GM12878 (cell line): ENCODE data around the gene TRIM71. TPM values are rescaled to one million over a fixed set of nuclear protein-coding genes. Genes with fewer than 3 reads are reported as not detected.

ENCODE experiments used
- MTA2 ChIP-seq: fragments of 450-650 bp; IDR thresholded peaks from 2 replicates; pipeline ENCODE4 v1.6.1; 2016; ENCODE audit warnings: low read depth, mild to moderate bottlenecking, moderate library complexity
- PAX8 ChIP-seq: fragments of 450-650 bp; IDR thresholded peaks from 2 replicates; pipeline ENCODE4 v1.6.1; 2017; ENCODE audit warnings: mild to moderate bottlenecking, moderate library complexity
- RELB ChIP-seq: fragments of 450-650 bp; IDR thresholded peaks from 2 replicates; pipeline ENCODE4 v1.6.1; 2017; ENCODE audit warnings: low read depth, mild to moderate bottlenecking, moderate library complexity
- SREBF2 ChIP-seq: IDR thresholded peaks from 2 replicates; pipeline ENCODE4 v1.6.1; 2012; ENCODE audit warnings: mild to moderate bottlenecking, low read length
- TCF7 ChIP-seq: IDR thresholded peaks from 2 replicates; pipeline ENCODE4 v1.6.1; 2014; ENCODE audit warnings: antibody characterized with exemption, borderline replicate concordance
- ZNF687 ChIP-seq: fragments of 450-650 bp; IDR thresholded peaks from 2 replicates; pipeline ENCODE4 v1.6.1; 2017; ENCODE audit warnings: mild to moderate bottlenecking, moderate library complexity
- polyA plus RNA-seq, 11 experiments: library from polyadenylated mRNA; depleted of rRNA in 4 of 11; unstranded in 6 of 11; stranded (reverse) in 5 of 11; fragments of >200 nt; fragmentation: Nextera tagmentation in 4 of 11; fragmentation: Illumina TruSeq in 1 of 11; extraction: Ambion mirVana in 4 of 11; extraction: Trizol in 1 of 11; gene quantifications; 1 replicate in 1 of 11; 2 replicates in 10 of 11; pipeline versions ENCODE4 v1.2.1 to v1.2.3, GENCODE V29; 2011 to 2016; ENCODE audit warnings: inconsistent platforms in 2 of 11, missing spikeins in 2 of 11, low read depth in 1 of 11
- total RNA-seq, 4 experiments: library from RNA; depleted of rRNA in 3 of 4; stranded (reverse); fragments of >200 nt in 3 of 4; fragmentation: Illumina TruSeq in 1 of 4; extraction: Trizol in 1 of 4; gene quantifications; 2 replicates each; pipeline versions ENCODE4 v1.2.1 to v1.2.3, GENCODE V29; 2013 to 2021

Gene TRIM71
- total and polyA plus RNA-seq, 10 of the 15 experiments (the other 5 are each of a cell fraction or from before 2014, with no cell fraction given) = 0.02 to 1.8 (median 0.16) TPM

- TF ChIP-seq RELB (no peak), TCF7 (no peak), MTA2 (no peak), ZNF687 (no peak), PAX8 (no peak), SREBF2 (no peak)
Observed at GRCh38 chr3:32899265-32899664, 81.5 kb downstream of the TRIM71 start (continued).
